HG02973 (cell line): ENCODE results near the gene ARL3.
"Not testable (repeated sequence)": the region's sequence is repeated elsewhere in the genome, so short reads cannot be mapped to it uniquely, and the experiment has no call there.

ENCODE experiments used
- ATAC-seq: cut with Tn5 transposase; IDR thresholded peaks from one replicate; pipeline ENCODE4 v1.9.1; 2021; ENCODE audit warnings: moderate library complexity; ENCODE audit not compliant: unreplicated experiment

Gene ARL3

DNA sequence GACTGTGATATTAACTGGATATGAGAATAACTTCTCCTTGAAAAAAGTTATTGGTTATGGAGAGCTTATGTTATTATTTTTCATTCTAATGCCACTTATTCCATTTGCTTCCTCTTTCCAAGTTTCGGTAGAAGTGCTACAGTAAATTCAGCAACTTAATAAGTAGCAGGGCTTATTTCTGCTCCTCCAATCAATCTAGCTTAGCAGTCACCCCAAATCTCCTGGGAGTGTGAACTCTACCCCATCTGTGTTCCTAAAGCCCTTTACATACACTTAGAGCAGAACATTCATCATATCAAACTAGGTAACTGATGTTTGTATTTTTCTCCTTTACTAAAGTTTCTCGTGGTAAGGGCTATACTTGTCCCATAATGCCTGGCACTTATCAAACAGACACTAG, 8.7 kb downstream of the ARL3 start:
- no peak for ATAC-seq

DNA sequence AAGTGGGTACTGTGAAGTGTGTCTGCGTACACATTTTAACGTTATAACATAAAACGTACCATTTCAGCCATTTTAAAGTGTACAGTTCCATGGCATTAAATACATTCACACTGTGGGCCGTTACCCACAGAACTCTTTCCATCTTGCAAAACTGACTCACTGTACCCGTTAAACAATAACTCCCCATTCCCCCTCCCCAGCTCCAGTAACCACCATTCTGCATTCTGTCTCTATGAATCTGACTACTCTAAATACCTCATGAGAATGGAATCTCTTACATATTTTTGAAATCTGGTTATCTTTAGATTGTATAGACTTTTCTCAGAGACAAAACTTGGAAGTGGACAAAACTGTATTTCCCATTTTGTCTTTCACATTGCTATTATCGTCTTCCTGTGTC, 9.3 kb downstream of the ARL3 start:
- ATAC-seq, result no peak

DNA sequence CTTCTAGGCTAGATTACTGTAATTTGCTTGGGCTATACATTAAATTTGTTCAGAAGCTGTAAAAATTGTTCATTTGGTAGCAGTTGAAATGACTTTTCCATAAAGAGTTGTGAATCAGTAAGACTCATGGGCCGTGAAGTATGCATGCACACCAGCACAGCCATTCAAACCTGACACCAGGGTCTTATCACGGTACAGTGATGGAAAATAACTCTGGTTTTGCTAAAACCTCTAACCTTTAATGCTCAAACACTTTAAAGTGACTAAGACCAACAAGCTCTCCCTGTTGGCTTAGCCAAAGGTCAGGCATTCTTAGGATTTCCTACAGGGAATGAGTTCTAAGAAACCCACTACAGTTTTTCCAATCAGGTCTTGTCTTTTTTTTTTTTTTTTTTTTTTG, 11.5 kb downstream of the ARL3 start:
- no peak for ATAC-seq

DNA sequence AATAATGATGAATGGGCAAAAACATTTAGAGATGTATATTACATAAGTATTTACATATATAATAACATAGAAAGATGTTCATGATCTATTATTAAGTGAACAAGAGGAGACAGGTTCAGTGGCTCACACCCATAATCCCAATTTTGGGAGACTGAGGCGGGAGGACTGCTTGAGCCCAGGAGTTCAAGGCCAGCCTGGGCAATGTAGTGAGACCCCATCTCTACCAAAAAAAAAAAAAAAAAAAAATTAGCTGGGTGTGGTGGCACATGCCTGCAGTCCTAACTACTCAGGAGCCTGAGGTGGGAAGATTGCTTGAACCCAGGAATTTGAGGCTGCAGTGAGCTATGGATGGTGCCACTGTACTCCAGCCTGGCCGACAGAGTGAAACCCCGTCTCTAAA, 12.4 kb downstream of the ARL3 start:
- ATAC-seq, result no peak

DNA sequence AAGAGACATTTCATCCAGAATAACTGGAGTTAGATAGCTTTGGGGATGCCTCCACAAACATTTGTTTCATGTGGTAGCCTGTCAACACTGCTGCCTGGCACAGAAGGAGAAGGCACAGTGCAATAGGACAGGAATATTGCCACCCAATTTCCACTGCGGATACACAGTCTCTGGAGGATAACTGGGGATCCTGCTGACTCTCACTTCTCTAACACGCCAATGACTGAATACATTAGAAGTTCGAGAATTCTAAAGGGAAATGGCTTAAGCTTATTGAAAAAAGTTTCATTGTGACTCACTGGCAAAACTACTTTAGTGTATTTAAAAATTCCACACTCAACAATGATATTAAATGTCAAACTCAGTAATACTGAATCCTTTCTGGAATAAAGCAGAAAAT, 12.9 kb downstream of the ARL3 start:
- ATAC-seq, result no peak

DNA sequence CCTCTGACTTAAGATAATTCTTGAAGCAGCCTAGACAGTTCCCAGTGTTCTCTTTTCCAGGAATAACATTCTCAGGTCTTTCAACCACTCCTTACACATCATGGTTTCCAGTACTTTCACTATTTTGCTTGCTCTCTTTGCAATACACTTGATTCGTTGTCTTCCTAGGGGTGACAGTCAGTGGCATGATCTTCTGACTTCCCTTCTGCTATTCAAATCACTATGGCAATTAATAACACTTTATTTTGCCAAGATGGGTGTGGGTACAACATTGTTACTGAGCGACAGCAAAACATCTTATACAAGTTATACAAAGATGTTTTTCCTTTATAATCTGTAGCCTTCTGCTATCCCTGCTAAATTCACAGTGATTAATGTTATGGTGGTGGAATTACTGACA, 15.3 kb downstream of the ARL3 start:
- ATAC-seq, result no peak

DNA sequence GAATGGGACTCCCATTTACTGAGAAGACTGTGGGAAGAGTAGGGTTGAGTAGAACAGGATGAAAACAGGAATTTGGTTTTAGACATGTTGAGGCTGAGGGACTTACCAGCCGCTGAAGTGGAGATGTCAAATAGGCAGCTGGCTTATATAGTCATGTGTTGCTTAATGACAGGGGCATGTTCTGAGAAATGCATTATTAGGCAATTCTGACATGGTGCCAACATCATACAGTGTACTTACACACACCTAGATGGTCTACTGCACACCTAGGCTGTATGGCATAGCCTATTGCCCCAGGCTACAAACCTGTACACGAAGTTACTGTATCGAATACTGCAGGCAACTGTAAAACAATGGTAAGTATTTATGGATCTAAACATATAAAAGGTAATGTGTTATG, 17.5 kb downstream of the ARL3 start:
- no peak for ATAC-seq

DNA sequence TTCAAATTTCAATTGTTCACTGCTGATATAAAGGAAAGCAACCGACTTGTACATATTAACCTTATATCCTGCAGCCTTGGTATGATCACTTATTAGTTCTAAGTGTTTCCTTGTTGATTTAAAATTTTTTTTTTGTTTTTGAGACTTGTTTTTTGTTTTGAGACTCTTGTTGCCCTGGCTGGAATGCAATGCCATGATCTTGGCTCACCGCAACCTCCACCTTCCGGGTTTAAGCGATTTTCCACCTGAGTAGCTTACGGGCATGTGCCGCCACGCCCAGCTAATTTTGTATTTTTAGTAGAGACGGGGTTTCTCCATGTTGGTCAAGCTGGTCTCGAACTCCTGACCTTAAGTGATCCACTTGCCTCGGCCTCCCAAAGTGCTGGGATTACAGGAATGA, 18.8 kb downstream of the ARL3 start:
- not testable (repeated sequence) for ATAC-seq

DNA sequence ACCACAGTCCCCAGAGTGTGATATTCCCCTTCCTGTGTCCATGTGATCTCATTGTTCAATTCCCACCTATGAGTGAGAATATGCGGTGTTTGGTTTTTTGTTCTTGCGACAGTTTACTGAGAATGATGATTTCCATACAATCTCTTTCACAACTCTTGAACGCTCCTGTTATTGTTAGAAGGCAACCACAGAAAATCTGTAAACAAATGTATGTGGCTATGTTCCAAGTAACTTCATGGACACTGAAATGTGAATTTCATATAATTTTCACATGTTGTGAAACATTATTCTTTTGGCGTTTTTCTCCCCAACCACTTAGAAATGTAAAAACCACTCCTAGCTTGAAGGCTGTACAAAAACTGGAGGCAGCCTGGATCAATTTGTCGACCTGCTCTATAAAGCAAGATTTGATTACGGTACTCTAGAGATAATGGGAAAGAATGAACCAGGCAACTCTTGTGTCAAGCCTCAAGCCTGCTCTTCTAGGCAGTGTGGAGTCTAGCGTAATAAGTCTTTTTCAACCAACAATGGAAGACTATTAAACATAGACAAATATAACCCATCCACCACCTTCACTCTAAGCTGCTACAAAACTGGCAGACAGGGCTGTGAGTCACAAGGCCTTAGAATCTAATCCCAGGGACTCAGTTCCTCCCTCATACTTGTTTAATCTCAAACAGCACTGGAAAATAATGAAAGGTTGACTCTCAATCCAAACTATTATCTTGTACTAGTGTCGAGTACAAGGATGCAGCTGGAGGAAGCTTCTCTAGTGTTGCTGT, 22.7 kb downstream of the ARL3 start:
- no peak for ATAC-seq

DNA sequence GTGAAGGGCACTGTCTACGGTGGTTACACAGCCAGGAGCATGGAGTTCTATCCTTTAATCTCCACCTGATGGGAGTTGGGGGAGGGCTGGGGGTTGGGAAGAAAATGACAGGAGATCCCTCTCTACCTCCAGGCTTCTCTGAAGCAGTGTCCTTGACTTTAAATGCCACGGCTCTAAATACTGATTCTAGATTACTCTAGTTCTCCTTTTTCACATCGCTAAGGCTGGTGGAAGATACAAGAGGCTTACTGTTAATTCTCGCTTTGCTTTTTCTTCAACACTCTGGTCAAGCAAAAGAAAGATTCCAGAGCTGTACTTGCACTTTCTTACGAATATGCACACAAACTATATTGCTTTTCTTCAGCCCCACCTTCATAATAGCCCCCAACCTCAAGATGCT, 30.5 kb downstream of the ARL3 start:
- ATAC-seq, result no peak

DNA sequence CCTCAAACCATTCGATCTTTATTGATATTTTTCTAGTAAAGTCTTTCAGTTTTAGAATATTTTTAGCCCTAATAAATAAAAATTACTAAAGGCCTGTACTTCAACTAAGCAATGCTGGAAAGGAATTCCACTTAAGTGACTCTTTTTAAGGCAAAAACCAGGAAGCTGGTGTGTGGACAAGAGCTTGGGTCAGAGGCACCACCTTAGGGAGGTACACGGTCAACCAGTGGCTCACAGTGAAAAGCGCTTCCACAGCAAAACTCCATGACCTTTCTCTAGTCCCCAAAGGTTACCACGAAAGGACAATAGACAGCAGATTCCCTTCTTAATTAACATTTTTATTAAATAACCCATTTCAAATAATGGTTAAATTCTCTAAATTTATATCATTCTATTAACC, 31.2 kb downstream of the ARL3 start:
- ATAC-seq, result no peak

DNA sequence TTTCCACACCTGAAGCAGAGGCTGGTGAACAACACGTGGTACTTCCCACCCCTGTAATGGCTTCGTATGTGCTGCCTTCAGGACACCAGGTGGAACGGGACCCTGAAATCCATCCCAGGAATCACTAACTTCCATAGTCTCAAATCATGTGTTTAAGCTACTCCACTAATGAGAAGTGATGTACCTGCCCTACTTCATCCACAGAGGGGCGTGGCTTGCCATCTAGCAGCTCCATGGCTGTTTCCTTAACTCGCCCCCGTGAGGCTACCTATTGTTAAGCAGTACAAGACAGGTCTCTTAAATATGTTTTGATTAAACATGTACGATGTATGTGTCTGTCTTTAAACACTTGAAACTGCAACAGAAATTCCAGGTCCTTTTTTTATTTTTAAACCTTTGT, 31.8 kb downstream of the ARL3 start:
- ATAC-seq, result no peak

DNA sequence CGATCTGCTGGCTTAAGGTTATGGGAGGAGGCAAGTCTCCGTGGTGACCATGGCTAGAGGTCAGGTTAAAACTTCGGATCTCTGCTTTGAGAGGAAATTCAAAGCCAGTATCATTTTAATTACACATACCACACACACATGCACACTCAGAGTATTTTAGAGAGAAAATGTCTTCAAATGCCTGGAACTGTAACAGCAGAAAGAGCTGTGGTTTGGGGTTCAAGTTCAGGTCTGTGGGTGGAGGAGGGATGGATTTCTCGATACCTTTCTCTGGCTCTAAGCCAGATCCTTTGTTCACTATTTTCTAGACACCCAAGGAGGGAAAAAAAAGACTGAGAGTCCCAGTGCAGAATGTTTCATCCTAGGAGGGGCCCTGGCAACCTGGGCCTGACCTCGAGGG, 32.5 kb downstream of the ARL3 start:
- no peak for ATAC-seq

DNA sequence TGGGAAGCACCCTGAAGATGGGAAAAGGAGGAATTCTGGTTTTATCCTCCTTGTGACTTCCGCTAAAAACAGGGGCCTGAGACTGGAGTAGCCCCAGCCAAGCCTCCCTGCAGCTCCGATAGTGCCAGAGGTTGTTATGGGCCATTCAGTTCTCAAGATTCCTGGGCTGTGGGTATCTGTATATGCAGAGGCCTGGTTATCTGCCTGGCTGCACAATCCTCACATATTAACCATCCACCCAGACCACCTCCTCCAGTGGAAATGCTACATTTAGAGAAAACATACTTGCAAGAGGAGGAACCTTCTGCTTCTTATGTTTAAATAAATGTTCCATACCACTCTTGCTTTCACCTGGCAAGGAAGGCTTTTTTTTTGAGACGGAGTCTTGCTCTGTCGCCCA, 34.6 kb downstream of the ARL3 start:
- ATAC-seq, result no peak

DNA sequence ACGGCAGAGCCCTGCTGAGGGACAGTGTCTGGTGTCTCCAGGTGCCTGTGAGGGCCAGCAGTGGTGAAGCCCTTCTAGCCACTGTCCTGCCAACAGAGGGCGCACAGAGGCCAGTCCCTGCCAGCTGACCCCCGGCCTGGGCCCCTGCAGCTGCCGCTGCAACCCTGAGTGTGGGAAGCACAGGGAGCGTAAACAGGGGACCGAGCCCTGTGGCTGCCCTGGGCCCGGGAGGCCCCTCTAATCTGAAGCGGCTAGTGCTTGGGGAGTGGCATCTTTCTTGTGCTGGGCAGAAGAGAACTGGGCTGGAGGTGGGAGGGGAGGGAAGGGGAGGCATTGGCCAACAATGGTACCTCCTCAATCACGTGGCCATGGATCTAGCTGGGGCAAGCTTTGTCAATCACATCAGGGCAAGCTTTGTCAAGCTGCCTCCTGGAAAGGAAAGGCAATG, 35.3 kb downstream of the ARL3 start:
- ATAC-seq, result no peak

DNA sequence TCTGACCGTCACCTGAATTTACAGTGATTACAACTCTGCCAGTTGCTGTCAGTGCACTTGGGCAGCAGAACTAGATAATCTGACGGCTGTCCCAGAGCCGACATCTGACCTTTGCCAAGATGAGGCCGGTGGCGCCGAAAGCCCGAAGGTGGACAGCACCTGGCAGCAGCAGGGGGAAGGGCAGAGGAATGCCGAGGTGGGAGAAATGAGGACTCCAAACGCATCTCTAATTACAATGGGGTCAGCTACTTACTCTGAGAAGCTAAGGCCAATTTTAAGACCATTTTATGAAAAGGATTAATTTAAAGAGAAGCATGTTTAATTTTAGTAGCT, 36.2 kb downstream of the ARL3 start:
- ATAC-seq, result no peak

DNA sequence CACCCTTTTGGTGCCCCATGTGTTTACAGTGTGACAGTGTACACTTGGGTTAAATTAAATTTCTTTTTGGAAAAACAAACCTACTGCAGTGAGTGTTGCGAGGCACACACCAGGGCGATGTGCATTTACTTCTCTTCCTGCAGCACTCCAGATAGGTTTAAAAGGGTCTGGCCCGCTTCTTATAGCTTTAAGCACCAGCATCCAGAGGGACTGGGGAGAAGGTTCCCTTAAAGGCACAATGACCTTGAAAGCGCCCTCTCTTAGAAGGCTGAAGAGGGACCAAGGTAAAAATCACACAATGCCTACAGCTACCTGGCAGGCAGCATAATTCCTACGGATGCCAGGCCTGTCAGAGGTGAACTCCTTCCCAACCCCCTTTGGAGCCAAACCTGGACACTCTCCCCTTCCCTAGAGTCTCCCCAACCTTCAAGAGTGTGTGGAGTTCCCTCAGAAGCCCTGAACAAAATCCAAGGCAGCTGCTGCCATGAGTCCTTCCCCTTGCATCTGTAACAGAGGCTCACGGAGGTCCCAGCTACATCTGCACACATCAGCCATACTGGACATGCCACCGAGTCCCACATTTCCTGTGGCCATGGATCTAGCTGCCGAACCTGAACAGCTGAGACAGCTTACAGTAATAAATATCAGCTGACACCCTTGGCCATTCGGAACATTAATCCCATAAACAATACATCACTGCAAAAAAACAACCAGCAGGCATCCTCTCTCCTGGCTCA, 36.7 kb downstream of the ARL3 start:
- ATAC-seq, result no peak

DNA sequence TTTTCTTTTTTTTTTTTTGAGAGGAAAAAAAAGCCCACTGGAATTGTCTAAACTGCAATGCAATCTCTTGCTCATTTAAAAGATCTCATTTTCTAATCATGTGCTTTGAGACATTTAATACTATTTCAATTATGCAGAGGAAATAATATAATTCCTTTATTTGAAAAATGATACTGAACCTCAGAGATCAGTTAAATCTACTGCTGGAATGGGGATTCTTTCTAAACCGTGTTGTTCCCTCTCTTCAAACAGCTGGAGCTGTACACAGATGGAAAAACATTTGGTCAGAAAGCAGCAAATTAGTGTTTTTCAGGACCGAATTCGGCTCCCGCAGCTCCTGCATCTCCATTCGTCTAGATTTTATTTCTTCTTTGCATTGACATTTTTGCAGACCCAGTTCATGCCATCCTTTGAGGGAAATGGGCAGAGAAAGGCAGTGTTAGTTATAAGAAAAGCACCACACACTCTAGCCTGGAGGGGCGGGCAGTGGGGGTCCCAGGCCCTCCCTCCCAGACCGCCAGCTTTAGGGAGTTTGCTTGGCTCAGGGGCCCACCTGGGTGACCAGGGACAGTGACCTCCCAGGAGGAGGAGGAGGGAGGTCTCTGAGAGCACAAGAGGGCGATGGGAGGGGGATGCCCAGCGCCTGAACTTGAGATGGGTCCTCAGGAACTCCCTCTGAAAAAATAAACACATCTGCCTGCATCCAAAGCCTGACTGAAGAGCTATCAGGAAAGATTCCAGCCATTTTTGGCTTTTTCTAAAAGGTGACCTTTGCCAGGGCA, 37.5 kb downstream of the ARL3 start:
- ATAC-seq, result no peak

DNA sequence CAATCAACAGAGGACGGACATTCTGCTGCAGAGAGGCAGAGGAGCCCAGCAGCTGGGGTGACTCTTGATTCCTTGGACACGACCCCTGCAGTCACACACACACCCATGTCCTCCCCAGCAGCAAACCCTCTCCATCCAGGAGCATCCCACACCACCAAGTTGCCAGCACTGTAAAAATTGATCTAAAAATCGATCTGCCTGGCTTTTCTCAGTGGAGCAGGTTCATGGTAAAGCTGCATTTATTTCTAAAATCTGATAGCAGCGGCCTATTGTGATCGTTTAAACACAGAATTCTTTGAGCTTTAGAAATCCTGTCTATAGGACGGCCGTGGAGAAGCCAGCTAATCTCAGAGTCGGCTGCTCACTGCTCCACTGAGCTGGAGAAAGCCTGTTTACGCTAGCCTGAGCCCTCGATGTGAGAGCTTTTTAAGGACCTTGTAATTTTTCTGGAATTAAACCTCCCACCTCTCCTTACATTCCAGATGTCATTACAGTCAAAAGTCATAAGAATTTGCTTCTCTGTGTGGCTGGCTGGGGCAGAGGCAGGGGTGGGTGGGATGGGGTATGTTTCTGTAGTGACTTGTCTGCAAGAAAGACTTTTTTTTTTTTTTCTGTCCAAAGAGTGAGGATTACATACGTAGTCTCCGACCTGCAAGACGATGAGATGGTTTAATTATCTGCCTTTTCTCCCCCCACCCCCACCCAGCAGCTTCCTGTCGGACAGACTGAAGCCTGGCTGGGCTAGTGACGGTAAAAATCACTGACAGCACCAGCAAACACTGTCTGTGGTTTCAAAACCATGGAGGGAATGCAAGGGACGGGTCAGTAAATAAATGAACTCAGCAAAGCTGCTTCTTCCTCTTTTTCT, 38.3 kb downstream of the ARL3 start:
- ATAC-seq, result no peak

DNA sequence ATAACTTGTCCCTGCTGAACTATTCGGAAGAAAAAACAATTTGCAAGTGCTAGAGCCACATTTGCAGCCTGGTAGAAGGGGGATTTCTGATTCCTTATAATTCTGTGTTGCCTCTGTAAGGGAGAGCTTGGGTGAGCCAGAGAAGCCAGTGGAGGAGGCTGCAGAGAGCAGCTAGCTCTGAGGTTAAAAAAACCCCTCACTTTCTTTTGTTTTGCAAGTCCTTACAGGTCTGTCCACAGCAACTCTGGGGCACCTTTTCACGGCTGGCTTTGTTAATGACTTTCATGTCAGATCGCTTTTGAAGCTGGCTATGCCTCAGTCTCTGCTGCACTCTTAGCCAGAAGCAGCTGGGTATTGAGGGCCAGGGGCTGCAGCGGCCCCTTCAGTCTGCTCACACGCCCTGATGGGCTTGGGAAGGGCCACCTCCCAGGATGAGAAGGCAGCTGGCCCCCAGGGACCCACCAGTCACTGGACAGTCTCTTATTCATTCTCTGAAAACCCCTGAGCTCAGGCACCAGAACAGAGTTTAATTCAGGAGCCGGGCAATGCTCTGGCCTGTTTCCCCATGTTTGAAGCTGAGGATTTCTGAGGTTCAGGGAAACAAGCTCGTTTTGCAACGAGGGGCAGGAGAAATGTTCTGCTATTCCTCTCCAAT, 39.1 kb downstream of the ARL3 start:
- ATAC-seq, result no peak

DNA sequence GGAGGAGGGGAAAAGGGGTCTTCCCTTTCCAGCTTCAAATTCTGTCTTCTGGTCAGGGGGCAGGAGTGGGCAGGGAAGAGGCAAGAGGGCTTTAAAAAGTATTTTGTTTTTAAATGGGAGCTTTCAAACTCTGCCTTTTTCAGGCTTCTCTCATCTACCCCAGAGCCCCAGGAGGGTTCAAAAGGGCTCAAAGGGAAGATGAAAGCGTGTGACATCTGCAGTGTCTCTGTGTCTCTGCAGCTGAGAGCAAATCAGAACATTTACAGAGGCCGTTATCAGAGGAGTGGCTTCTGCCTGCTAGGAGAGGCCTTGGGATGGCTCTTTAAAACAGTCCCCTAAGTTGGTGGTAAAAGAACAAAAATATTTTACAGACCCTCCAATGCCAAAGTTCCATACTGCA, 39.6 kb downstream of the ARL3 start:
- no peak for ATAC-seq
